H1 (cell line): ENCODE data around the gene CPLX1. TPM values are rescaled to one million over a fixed set of nuclear protein-coding genes. Genes with fewer than 3 reads are reported as not detected.
A peak's percentile ranks its signal among the peaks of the same experiment; 100 is the strongest.

Source experiments
- ATF2 ChIP-seq: IDR thresholded peaks from 2 replicates; pipeline ENCODE4 v1.6.1; 2012; ENCODE audit warnings: low read length, inconsistent platforms
- BACH1 ChIP-seq: IDR thresholded peaks from 2 replicates; pipeline ENCODE4 v1.6.1; 2012; ENCODE audit warnings: low read length, improper control_type of control experiment
- BRCA1 ChIP-seq: IDR thresholded peaks from 2 replicates; pipeline ENCODE4 v1.6.1; 2012; ENCODE audit warnings: low read depth, low read length, improper control_type of control experiment
- CBX8 ChIP-seq: fragments of 300-800, 300-1000 bp; sonication (generic); IDR thresholded peaks from 2 replicates; pipeline ENCODE4 v1.7.1; 2016; ENCODE audit warnings: low read depth, low read length, borderline replicate concordance
- CHD2 ChIP-seq: IDR thresholded peaks from 2 replicates; pipeline ENCODE4 v1.6.1; 2012; ENCODE audit warnings: low read length, improper control_type of control experiment
- EZH2 ChIP-seq: fragments of 200-600 bp; sonication (generic); IDR thresholded peaks from 2 replicates; pipeline ENCODE4 v1.7.1; 2012; ENCODE audit warnings: low read depth, mild to moderate bottlenecking, moderate library complexity, low read length, inconsistent platforms; ENCODE audit not compliant: severe bottlenecking
- HDAC6 ChIP-seq: IDR thresholded peaks from one replicate; pipeline ENCODE4 v1.7.1; 2012; ENCODE audit warnings: low read depth, mild to moderate bottlenecking, inconsistent platforms, low read length, moderate library complexity
- JUND ChIP-seq: IDR thresholded peaks from 2 replicates; pipeline ENCODE4 v1.6.1; 2011; ENCODE audit warnings: mild to moderate bottlenecking, improper control_type of control experiment, low read length
- KDM4A ChIP-seq: IDR thresholded peaks from one replicate; pipeline ENCODE4 v1.7.1; 2012; ENCODE audit warnings: low read depth, mild to moderate bottlenecking, moderate library complexity, low read length, inconsistent platforms; ENCODE audit not compliant: severe bottlenecking
- PHF8 ChIP-seq: fragments of 200-600 bp; sonication (generic); conservative IDR thresholded peaks from 2 replicates; pipeline ENCODE4 v1.7.1; 2012; ENCODE audit warnings: low read depth, mild to moderate bottlenecking, inconsistent platforms, low read length, moderate library complexity
- POLR2A ChIP-seq, 2 experiments: IDR thresholded peaks; 1 replicate in 1 of 2; 2 replicates in 1 of 2; pipeline ENCODE4 v1.6.1; 2011; ENCODE audit warnings: low read depth in 2 of 2, low read length in 2 of 2, mild to moderate bottlenecking in 2 of 2; ENCODE audit errors: control extremely low read depth in 1 of 2
- POU5F1 ChIP-seq: IDR thresholded peaks from 2 replicates; pipeline ENCODE4 v1.6.1; 2011; ENCODE audit warnings: low read depth, mild to moderate bottlenecking, low read length, moderate library complexity
- RFX5 ChIP-seq: IDR thresholded peaks from 2 replicates; pipeline ENCODE4 v1.6.1; 2011; ENCODE audit warnings: low read depth, low read length, improper control_type of control experiment, borderline replicate concordance
- RXRA ChIP-seq: IDR thresholded peaks from 2 replicates; pipeline ENCODE4 v1.6.1; 2011; ENCODE audit warnings: low read depth, mild to moderate bottlenecking, low read length, moderate library complexity; ENCODE audit not compliant: insufficient read depth
- SIN3A ChIP-seq, 2 experiments: IDR thresholded peaks in 1 of 2; conservative IDR thresholded peaks in 1 of 2; 2 replicates each; pipeline ENCODE4 v1.6.1; 2011 to 2012; ENCODE audit warnings: low read length in 2 of 2, improper control_type of control experiment in 1 of 2, low read depth in 1 of 2, mild to moderate bottlenecking in 1 of 2
- SP1 ChIP-seq: IDR thresholded peaks from 2 replicates; pipeline ENCODE4 v1.6.1; 2011; ENCODE audit warnings: low read depth, low read length
- SP2 ChIP-seq: IDR thresholded peaks from 2 replicates; pipeline ENCODE4 v1.6.1; 2012; ENCODE audit warnings: mild to moderate bottlenecking, low read length, inconsistent platforms
- SP4 ChIP-seq: IDR thresholded peaks from 2 replicates; pipeline ENCODE4 v1.6.1; 2012; ENCODE audit warnings: low read length, inconsistent platforms
- SRF ChIP-seq: IDR thresholded peaks from 2 replicates; pipeline ENCODE4 v1.6.1; 2011; ENCODE audit warnings: mild to moderate bottlenecking, low read depth, low read length, moderate library complexity
- TAF1 ChIP-seq: IDR thresholded peaks from 2 replicates; pipeline ENCODE4 v1.6.1; 2011; ENCODE audit warnings: mild to moderate bottlenecking, low read depth, low read length
- TAF7 ChIP-seq: optimal IDR thresholded peaks from 2 replicates; pipeline ENCODE3; 2011; ENCODE audit warnings: low read depth, mild to moderate bottlenecking, inconsistent platforms, low read length, moderate library complexity, borderline replicate concordance
- TBP ChIP-seq: IDR thresholded peaks from 2 replicates; pipeline ENCODE4 v1.6.1; 2011; ENCODE audit warnings: low read depth, low read length, improper control_type of control experiment
- TCF12 ChIP-seq: IDR thresholded peaks from 2 replicates; pipeline ENCODE4 v1.6.1; 2011; ENCODE audit warnings: low read depth, mild to moderate bottlenecking, low read length
- YY1 ChIP-seq: IDR thresholded peaks from 2 replicates; pipeline ENCODE4 v1.6.1; 2011; ENCODE audit warnings: low read depth, mild to moderate bottlenecking, low read length
- ZNF274 ChIP-seq: IDR thresholded peaks from 2 replicates; pipeline ENCODE4 v1.7.0; 2012; ENCODE audit warnings: low read length, borderline replicate concordance; ENCODE audit errors: extremely low read depth
- polyA plus RNA-seq, 7 experiments: library from polyadenylated mRNA; depleted of rRNA in 3 of 7; stranded (reverse) in 5 of 7; unstranded in 2 of 7; fragments of >200 nt in 5 of 7; fragments of 200-250 nt in 2 of 7; gene quantifications; 1 replicate in 5 of 7; 2 replicates in 1 of 7; 4 replicates in 1 of 7; pipeline versions ENCODE4 v1.2.1 to v1.2.3, GENCODE V29; 2011 to 2013; ENCODE audit warnings: missing spikeins in 2 of 7, mixed read lengths in 2 of 7
- total RNA-seq: library from RNA; stranded (reverse); fragmentation: NEBNext Ultra II Directional; extraction: Animal tissue kit (Norgen Biotek cat#: 25700); gene quantifications from 2 replicates; pipeline ENCODE4 v1.2.1, GENCODE V29; 2021

CPLX1 gene
- total and polyA plus RNA-seq, 2 of the 8 experiments (the other 6 are each of a cell fraction or from before 2014, with no cell fraction given) = 0.32 to 0.56 TPM

- TF ChIP-seq SP2 = peak; percentile 52; the same call in 1 of the 2 replicates
- TF ChIP-seq ATF2 = no peak
- TF ChIP-seq KDM4A = peak; percentile 25
- peak; percentile 92 for TF ChIP-seq CHD2
- no peak for TF ChIP-seq BRCA1
- TF ChIP-seq SIN3A (conservative IDR thresholded peaks at IDR 0.05 in 1 of 2, IDR thresholded peaks at IDR 0.05 in 1 of 2; ENCODE audit: low read depth in 1 of 2, low read length in 2 of 2) = peak in 1 of 2 experiments; percentile 12; a peak in 1 of 4 replicates
- no peak for TF ChIP-seq TCF12
- no peak for TF ChIP-seq POU5F1
- TF ChIP-seq ZNF274 = no peak
- no peak for TF ChIP-seq HDAC6
- peak; percentile 76 for TF ChIP-seq TAF7
- TF ChIP-seq SP1 = peak; percentile 98
- TF ChIP-seq TAF1 = peak; percentile 98
- peak; percentile 95 for TF ChIP-seq YY1
- peak; percentile 92 for TF ChIP-seq TBP
- TF ChIP-seq CBX8 = no peak
- TF ChIP-seq PHF8 = peak; percentile 97
- no peak for TF ChIP-seq SRF
- TF ChIP-seq POLR2A (IDR thresholded peaks at IDR 0.05; ENCODE audit: control extremely low read depth in 1 of 2, low read depth in 2 of 2, low read length in 2 of 2) = peak in 1 of 2 experiments; percentile 97; a peak in 2 of 3 replicates
- peak; percentile 56; the same call in 1 of the 2 replicates for TF ChIP-seq SP4
- no peak for TF ChIP-seq JUND
- no peak for TF ChIP-seq EZH2
- no peak for TF ChIP-seq RFX5
- TF ChIP-seq RXRA = no peak
- TF ChIP-seq BACH1 = no peak
Measured at GRCh38 chr4:781493-782216, 44.3 kb downstream of the CPLX1 start (continued).
